CD4-positive, alpha-beta T cell treated with Interferon alpha-2 for 1 hour (primary cell): ENCODE measurements around the gene MCEMP1.

ENCODE experiments used
- DNase-seq, 2 donors: peaks; one replicate each; pipeline ENCODE4 v3.0.0-alpha.2; 2020 to 2022

MCEMP1 gene

GRCh38 chr19:7699003-7699402 is 22.1 kb downstream of the MCEMP1 start:
- no peak for DNase-seq

DNA sequence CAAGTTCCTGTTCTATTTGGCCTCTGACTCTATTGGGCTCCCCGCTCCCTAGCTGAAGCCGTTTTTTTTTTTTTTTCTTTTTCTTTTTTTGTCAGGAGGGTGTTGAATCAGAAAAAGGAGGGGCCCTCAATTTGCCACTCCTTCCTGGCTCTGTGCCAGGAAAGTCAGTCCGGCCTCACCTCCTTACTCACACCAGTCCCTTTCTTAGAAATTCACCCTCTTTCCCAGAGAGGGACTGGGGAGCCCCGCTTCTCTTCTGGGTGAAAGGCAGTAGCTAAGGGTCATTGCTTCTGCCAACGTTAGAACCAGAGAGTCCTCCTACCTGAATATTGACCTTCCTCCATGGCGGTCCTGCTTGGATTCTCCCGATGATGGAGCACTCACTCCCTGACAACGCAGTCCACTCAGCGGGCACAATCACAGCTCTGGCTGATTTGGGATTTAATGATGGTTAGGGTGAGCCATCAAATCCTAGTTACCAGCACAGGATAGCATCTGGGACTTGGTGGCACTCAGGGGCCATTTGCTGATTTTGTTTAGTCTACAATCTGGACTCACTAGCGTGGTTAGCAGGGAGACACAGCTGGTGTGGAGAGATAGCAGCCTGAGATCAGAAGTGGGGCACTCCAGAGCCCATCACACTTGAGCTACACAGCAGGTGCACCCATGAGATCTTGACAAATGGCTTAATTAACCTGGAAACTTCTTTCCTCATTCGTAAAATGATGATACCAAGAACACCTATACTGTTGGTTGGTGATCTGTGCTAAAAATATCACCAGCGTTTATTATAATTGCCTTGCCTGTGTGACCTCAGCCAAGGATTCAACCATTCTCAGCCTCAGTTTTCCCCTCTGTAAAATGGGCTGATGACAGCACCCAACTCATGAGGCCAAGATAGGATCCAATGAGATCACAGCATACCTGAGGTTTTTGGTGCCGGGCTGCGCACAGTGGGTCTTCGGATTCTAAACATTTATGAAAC is 22.8 kb downstream of the MCEMP1 start:
- peak in 1 of 2 donors; percentile 30 for DNase-seq

GRCh38 chr19:7701049-7701653 is 24.3 kb downstream of the MCEMP1 start:
- DNase-seq: no peak

- DNase-seq: peak in 1 of 2 donors; percentile 61
Observed at GRCh38 chr19:7701654-7702457, 25.0 kb downstream of the MCEMP1 start, which contains the start of gene FCER2. Gene FCER2 (minus strand): TSS chr19:7702131. CDS start chr19:7699760, 2,371 bp downstream.

DNA sequence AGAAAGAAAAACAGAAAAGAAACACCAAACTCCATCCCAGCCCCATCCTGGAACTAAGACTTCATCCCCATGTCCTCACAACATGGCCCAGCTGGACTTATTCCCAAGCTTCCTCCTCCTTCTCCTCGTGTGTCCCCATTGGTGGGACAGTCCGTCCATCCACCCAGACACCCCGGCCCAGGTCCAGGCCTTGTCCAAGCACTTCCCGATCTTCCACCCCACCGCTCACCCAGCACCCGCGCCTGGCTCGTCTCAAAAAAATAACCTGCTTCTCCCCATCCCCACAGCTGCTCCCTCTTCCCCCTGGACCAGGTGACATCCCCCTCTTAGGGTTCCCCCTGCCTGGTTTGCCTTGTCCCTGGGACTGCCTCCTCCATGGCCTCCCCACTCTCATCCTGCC is 26.4 kb downstream of the MCEMP1 start:
- no peak for DNase-seq

- DNase-seq: no peak
Observed at GRCh38 chr19:7704280-7705060, 27.6 kb downstream of the MCEMP1 start.

- peak; percentile 81 to 82 for DNase-seq
Observed at GRCh38 chr19:7705387-7706187, 28.7 kb downstream of the MCEMP1 start.

DNA sequence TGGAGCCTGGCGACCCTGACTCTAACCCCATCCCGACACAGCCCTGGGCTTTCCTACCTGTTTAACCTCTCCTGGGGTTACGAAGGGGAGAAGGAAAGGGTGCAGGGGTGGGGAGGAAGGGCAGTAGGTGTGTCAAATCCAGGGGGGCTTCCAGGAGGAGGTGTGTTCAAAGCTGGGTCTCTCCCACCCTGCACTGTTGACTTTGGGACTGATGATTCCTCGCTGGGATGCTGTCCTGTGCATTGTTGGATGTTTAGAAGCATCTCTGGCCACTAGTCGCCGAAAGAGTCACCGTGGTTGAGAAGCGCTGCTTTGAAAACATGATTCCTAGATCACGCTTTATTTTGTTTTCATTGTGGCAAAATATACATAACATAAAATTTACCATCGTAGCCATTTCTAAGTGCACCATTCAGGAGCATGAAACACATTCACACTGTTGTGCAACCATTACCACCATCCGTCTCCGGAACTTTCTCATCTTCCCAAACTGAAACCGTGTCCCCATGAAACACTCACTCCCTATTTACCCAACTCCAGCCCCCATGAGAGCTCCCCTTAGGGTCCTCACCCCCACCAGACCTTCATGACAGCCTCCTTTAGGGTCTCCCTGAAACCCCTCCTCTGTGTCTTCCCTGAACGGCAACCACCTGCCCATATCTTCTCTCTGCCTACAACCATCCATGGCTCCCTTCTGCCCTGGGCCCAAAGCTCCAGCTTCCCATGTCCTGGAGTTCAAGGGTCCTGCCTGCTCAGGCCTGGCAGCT is 29.5 kb downstream of the MCEMP1 start:
- no peak for DNase-seq

GRCh38 chr19:7706955-7707456 is 30.1 kb downstream of the MCEMP1 start:
- DNase-seq: no peak

- DNase-seq: no peak
Observed at GRCh38 chr19:7709932-7710460, 33.1 kb downstream of the MCEMP1 start.

GRCh38 chr19:7710616-7711015 is 33.7 kb downstream of the MCEMP1 start:
- DNase-seq: no peak

GRCh38 chr19:7715671-7716070 is 38.8 kb downstream of the MCEMP1 start:
- no peak for DNase-seq

GRCh38 chr19:7716762-7717161 is 39.9 kb downstream of the MCEMP1 start:
- DNase-seq: no peak

DNA sequence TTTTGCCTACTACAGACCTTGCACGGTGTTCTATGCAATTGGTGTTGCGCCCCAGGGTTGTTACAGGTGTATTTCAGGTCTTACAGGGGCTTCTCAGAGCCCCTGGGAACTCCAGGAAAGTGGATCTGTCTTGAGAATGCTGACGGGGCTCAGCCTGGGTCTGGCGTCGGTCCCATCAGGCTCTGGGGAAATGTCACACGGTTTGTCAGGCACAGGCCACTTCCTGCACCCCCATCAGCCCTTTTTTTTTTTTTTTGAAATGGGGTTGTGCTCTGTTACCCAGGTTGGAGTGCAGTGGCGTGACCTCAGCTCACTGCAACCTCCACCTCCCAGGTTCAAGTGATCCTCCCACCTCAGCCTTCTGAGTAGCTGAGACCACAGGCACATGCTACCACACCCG is 41.8 kb downstream of the MCEMP1 start:
- DNase-seq: no peak

DNA sequence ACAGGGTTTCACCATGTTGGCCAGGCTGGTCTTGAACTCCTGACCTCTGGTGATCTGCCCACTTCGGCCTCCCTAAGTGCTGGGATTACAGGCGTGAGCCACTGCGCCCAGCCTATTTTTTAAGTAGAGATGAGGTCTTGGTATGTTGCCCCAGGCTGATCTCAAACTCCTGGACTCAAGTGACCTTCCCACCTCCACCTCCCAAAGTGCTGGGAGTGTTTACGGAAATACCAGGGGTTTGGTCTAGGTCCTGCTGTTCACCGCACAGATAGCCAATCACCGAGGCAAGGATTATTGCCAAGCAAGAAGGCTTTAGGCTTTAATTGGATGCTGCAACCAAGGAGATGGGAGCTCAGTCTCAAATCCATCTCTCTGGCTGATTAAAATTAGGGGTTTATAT is 43.5 kb downstream of the MCEMP1 start:
- DNase-seq: no peak

DNA sequence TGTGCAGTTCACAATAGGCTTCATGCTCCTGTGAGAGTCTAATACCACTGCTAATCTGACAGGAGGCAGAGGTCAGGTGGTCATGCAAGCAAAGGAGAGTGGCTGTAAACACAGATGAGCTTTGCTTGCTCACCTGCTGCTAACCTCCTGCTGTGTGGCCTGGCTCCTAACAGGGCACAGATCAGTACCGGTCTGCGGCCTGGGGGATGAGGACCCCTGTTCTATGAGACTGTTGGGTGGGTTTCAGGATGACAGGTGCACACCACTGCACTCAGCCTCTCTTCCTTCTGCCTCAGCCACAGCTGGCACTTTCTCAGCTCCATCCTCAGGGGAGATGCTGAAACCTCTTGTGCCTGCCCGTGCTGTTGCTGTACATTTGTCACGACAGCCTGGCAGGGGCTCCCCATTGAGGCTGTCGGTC is 45.4 kb downstream of the MCEMP1 start:
- no peak for DNase-seq

GRCh38 chr19:7725791-7726190 is 48.9 kb downstream of the MCEMP1 start:
- no peak for DNase-seq

GRCh38 chr19:7729211-7729610 is 52.3 kb downstream of the MCEMP1 start:
- peak in 1 of 2 donors; percentile 34 for DNase-seq
